HS-5 (cell line): ENCODE results near the gene IFNAR1.
"Not testable (repeated sequence)": the region's sequence is repeated elsewhere in the genome, so short reads cannot be mapped to it uniquely, and the experiment has no call there.

ENCODE experiments used
- DNase-seq: peaks from one replicate; pipeline ENCODE4 v3.0.0-alpha.2; 2012; ENCODE audit warnings: low read depth

Gene IFNAR1

DNA sequence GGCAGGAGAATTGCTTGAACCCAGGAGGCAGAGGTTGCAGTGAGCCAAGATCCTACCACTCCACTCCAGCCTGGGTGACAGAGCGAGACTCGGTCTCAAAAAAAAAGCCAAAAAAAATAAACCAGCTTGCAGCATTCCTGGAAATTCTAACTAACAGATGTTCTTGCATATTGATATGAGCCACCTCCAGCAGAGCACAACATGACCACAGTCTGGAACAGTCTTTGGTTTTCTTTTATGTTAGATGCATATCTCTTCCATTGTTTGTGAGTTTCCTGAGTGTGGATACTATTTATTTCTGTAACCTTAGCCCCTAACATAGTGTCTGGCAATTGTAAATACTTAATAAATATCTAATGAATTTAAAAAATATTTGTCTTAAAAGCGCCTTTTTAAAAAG lies 23.9 kb downstream of the IFNAR1 start:
- no peak for DNase-seq

DNA sequence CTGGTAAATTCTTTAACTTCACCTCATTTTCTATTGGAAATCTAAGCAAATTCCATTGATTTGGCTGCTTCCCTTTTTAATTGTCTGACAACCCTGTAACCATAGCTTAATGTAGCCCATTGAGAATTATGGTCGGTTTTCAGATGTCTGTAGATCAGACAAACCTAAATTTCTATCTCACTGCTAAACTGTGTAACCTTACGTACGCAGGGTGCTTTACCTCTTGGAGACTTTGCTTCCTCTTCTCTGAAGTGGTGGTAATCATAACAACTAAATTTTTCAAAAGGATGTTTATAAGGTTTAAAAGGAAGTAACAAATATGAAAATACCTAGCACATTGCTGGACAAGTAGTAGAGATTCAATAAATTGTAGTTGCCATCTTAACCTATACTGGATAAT lies 25.9 kb downstream of the IFNAR1 start:
- no peak for DNase-seq

DNA sequence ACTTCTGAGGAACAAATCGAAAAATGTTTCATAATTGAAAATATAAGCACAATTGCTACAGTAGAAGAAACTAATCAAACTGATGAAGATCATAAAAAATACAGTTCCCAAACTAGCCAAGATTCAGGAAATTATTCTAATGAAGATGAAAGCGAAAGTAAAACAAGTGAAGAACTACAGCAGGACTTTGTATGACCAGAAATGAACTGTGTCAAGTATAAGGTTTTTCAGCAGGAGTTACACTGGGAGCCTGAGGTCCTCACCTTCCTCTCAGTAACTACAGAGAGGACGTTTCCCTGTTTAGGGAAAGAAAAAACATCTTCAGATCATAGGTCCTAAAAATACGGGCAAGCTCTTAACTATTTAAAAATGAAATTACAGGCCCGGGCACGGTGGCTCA lies 30.6 kb downstream of the IFNAR1 start:
- no peak for DNase-seq

- DNase-seq: no peak
Measured at GRCh38 chr21:33355996-33356395, 31.2 kb downstream of the IFNAR1 start.

- no peak for DNase-seq
Measured at GRCh38 chr21:33357177-33357576, 32.4 kb downstream of the IFNAR1 start.

DNA sequence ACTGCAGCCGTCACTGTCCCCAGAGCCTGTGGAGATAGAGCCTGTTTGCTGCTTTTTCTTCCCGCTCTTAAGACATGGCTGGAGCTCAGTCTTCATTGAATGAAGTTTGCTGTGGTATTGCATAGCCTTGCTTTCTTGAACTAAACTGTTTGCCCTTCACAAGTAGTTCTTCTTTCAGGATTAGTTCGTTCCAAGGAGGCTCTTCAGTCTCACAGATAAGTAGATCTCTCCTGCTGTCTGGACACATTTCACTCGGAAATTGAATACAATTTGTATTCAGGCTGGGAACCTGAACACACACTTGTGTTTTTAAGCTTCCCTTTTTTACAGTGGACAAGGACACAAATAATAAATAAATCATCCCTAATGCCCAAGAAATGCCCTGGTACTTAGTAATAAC lies 34.7 kb downstream of the IFNAR1 start:
- DNase-seq: no peak

GRCh38 chr21:33360281-33360680 lies 35.5 kb downstream of the IFNAR1 start:
- no peak for DNase-seq

DNA sequence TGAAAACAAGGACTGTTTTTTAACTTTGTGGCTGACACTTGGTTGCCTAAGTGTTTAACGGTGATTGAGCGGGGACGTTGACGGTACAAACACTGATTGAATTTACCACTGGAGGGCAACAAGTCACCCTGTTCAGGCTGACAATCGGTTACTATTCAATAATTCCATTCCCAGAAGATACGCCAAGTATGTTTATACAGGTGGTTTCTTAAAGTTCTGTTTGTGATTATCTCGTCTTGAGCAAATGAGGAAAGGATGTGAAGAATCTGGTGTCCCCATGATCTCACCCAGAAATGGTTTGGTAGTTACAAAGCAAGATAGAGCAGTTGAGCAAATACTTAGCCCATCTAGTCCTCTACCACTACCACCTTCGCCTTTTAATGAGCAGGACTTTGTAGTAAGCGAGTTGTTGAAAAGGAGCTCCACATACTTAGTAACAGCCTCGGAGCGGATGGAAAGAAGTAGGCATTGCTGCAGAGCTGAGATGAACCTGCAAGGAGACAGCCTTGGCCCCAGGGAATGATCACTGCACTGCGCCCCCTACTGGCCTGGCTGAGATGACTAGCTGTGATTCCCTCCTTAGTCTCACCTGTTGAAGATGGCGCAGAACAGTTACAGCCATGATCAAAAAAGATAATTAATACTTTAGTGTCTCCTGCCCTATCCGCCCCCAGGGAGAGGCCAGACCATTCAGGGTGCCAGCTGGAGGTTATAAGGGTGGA lies 36.3 kb downstream of the IFNAR1 start:
- peak; percentile 71 for DNase-seq

- DNase-seq: no peak
Measured at GRCh38 chr21:33362044-33362555, 37.3 kb downstream of the IFNAR1 start.

DNA sequence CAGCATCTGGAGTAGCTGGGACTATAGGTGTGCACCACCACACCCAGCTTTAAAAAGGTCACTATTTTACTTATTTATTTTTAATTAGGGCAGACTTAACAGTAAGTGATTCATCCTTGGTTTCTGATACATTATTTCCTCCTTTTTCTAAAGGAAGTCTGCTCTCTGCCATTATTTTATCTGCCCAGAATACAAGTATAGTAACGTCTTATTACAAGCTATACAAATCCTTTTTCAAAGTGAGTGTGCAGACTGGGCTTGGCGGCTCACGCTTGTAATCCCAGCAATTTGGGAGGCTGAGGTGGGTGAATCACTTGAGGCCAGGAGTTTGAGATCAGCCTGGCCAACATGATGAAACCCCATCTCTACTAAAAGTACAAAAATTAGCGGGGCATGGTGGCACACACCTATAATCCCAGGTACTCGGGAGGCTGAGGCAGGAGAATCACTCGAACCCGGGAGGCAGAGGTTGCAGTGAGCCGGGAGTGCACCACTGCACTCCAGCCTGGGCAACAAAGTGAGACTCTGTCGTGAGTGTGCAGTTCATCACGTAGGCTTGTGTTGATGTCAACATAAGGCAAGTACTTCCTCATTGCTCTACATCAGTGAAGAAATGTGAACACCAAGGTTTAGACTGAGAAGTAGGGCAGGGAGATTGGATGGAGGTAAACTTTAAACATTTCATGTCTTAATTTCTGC lies 39.3 kb downstream of the IFNAR1 start:
- DNase-seq: not testable (repeated sequence)

DNA sequence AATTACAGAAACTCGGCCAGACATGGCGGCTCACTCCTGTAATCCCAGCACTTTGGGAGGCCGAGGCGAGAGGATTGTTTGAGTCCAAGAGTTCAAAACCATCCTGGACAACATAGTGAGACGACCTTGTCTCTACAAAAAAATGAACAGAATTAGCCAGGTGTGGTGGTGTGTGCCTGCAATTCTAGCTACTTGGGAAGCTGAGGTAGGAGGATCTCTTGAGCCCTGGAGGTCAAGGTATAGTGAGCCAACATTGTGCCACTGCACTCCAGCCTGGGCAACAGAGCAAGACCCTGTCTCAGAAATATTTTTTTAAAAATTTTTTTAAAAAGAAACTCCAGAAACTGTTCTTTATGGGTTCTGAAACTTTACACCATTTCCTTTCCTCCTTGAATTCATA lies 40.1 kb downstream of the IFNAR1 start:
- no peak for DNase-seq

- DNase-seq: no peak
Measured at GRCh38 chr21:33367309-33367973, 42.7 kb downstream of the IFNAR1 start.

DNA sequence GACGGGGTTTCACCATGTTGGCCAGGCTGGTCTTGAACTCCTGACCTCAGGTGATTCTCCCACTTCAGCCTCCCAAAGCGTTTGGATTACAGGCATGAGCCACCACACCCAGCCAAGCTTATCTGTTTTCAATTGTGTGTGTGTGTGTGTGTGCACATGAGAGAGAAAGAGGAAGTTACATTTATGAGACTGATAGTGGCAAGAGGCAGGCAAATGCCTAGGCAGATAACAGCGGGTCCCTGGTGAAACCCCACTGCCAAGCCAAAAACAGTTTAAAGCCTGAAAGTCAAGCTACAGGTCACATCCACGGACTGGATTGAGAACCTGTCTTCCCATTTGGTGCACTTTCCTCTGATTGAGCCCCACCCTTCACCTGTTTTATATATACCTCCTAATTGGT lies 43.4 kb downstream of the IFNAR1 start:
- DNase-seq: no peak

DNA sequence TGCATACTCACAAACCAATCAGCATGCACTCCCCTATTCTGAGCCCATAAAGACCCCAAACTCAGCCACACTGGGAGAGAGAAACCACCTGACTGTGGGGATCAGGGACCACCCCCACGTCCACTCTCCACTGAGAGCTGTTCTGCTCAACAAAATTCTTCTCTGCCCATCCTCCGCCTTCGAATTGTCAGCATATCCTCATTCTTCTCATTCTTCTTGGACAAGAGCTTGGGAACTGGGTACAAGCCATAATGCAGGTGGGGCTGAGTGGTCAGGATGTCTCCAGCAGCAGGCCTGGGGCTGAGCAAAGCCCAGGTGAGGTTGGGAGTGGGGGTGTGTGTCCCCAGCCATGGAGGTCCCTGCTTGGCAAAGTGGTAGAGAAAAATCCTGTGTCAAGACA lies 43.8 kb downstream of the IFNAR1 start:
- no peak for DNase-seq

DNA sequence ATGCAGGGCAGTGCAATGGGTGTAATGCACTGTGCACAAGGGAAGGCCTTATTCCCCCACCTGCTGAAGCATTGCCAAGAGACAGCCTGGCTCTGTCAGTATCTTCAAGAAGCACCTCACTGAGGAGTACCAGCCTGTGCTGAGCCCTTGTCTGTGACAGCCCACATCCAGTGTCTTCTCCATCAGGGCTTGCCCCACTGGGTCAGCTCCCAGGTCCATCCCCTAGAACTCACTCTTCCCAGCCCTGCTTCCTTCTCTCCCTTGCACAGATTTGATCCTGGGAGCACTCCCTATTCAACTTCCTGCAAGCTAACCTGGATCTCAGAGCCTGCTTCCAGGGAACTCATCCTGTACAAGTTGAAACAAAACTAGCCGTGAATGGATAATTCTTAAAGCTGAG lies 44.8 kb downstream of the IFNAR1 start:
- DNase-seq: no peak

GRCh38 chr21:33370305-33370704 lies 45.5 kb downstream of the IFNAR1 start:
- no peak for DNase-seq

- DNase-seq: no peak
Measured at GRCh38 chr21:33371366-33371765, 46.6 kb downstream of the IFNAR1 start.

DNA sequence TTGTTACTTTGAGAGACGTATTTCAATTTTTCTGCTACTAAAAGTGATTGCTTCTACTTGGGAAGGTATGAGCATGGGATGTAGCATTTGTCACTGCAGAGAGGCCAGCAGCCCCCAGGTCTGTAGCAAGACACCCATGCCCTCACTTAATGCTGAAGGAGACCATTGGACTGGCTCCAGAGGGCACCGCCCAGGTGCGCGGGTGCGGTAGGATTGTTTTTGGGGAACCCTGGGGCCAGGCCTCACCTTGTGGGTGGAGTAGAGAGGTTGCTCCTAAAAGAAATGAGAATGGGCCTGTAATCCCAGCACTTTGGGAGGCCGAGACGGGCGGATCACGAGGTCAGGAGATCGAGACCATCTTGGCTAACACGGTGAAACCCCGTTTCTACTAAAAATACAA lies 47.8 kb downstream of the IFNAR1 start:
- no peak for DNase-seq

- DNase-seq: no peak
Measured at GRCh38 chr21:33373451-33373850, 48.7 kb downstream of the IFNAR1 start.

GRCh38 chr21:33374080-33374449 lies 49.3 kb downstream of the IFNAR1 start:
- no peak for DNase-seq

- no peak for DNase-seq
Measured at GRCh38 chr21:33374450-33375096, 49.8 kb downstream of the IFNAR1 start.

DNA sequence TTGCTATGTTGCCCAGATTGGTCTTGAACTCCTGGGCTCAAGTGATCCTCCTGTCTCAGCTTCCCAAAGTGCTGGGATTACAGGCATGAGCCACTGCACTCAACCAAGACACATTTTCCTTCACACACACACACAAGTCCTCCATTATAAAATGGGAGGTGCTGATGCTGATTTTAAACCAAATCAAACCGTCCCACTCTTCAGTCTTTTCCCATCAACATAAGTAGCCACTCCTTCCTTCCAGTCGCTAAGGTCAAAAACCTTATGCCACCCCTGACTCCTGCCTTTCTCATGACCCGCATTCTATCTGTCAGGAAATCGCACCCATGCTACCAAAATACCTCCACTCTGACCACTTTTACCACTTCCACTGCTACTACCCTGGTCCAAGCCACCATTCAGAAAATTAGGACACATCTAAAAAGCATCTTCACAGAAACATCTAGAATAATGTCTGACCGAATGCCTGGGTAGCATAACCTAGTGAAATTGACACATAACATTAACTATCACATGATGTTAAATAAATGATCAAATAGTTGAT lies 50.4 kb downstream of the IFNAR1 start:
- no peak for DNase-seq
